Esophagus muscularis mucosa (tissue), 3 donors: ENCODE data around the gene RGS19.

Experiments used
- CTCF ChIP-seq, 3 experiments: fragments of 200-600 bp in 2 of 3; fragments of 450-650 bp in 1 of 3; sonication (generic) in 2 of 3; IDR thresholded peaks; one replicate each; pipeline ENCODE4 v1.5.1; 2017 to 2019; ENCODE audit warnings: antibody characterized with exemption in 3 of 3, mild to moderate bottlenecking in 2 of 3, moderate library complexity in 1 of 3
- POLR2AphosphoS5 ChIP-seq, 2 donors: sonication (generic); formaldehyde crosslinking; IDR thresholded peaks; one replicate each; pipeline ENCODE4 v1.6.1; 2017; ENCODE audit warnings: antibody characterized with exemption in 2 of 2

DNA sequence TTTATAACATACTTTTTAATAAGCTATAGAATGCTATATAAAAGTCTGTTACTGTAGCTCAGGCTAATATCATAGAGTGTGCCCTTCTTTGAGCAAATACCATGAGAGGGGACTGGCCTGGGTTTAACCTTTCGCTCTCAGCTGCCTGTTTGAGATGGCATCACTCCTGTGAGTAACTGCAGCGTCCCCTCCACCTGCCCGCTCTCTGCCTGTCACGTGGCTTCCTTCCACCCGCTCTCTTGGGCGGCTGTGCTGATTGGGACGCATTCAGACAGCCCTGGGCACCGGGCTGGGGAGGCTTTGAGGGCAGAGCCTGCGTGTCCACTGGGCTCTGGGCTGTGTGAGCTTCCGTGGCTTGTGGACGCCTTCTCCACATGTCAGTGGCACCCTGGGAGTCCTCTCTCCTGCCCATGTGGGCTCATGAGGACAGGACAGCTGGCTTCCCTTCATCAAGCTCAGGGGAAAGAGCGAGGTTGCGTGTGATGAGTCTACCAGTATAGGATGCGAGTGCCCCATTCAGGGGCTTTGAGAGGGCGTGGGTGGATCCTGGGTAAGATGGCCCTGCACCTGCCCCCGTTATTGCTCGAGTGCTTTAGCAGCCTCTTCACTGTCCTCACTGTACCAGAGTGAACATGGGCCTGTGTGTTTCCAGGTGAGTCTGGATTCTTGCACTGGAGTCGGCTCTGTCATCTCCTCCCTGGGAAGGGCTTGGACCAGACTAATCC is 54.1 kb downstream of the RGS19 start:
- no peak for TF ChIP-seq CTCF (IDR thresholded peaks at IDR 0.05)
- no peak for TF ChIP-seq POLR2AphosphoS5 (IDR thresholded peaks at IDR 0.05)
